K562 treated with DMSO at 1 percent for 24 hours (cell line): ENCODE data around the gene SCML1. TPM values are rescaled to one million over a fixed set of nuclear protein-coding genes. Genes with fewer than 3 reads are reported as not detected.

ENCODE experiments used
- total RNA-seq: library from RNA; unstranded; fragments of 300-600 nt; gene quantifications from 2 replicates; pipeline ENCODE4 v1.2.3, GENCODE V29; 2022; ENCODE audit warnings: low read depth; ENCODE audit not compliant: insufficient read depth

SCML1 gene
- not detected in 2 replicates for total RNA-seq

GRCh38 chrX:17736856-17737709 is at the start of gene SCML1:
Gene SCML1 (plus strand): TSS chrX:17737493. CDS start chrX:17744187, 6,694 bp downstream.

Other genes with a start within 250 kb of the SCML1 start
- gene RAI2, start 123.8 kb downstream of the SCML1 start, total RNA-seq = not detected in 2 replicates